Breast epithelium (tissue), 3 donors: ENCODE data around the gene NECTIN4.

Source experiments
- CTCF ChIP-seq, 3 donors: fragments of 450-650 bp; IDR thresholded peaks; one replicate each; pipeline ENCODE4 v1.5.1; 2016 to 2017; ENCODE audit warnings: antibody characterized with exemption in 3 of 3, mild to moderate bottlenecking in 3 of 3, moderate library complexity in 3 of 3
- POLR2A ChIP-seq: fragments of 450-650 bp; IDR thresholded peaks from one replicate; pipeline ENCODE4 v1.6.1; 2016; ENCODE audit warnings: antibody characterized with exemption, mild to moderate bottlenecking, moderate library complexity

- TF ChIP-seq CTCF (IDR thresholded peaks at IDR 0.05) (no peak), POLR2A (no peak)
These were observed 34.6 kb downstream of the NECTIN4 start for GRCh38 chr1:161054805-161055204.
